Skeletal muscle tissue (tissue), 4 donors: Measurements from ENCODE around the gene RGCC. TPM values are rescaled to one million over a fixed set of nuclear protein-coding genes. Genes with fewer than 3 reads are reported as not detected.
A peak's percentile ranks its signal among the peaks of the same experiment; 100 is the strongest.

Experiments used
- H3K27ac ChIP-seq: one replicate; pipeline ENCODE4 v1.7.0; 2013; ENCODE audit warnings: mild to moderate bottlenecking, low read depth, low read length, inconsistent platforms
- H3K27me3 ChIP-seq, 3 donors: one replicate each; pipeline ENCODE4 v1.7.0; 2013; ENCODE audit warnings: low read length in 3 of 3; ENCODE audit not compliant: control insufficient read depth in 3 of 3, insufficient read depth in 3 of 3
- H3K36me3 ChIP-seq, 3 donors: one replicate each; pipeline ENCODE4 v1.7.0; 2013; ENCODE audit warnings: low read length in 3 of 3; ENCODE audit not compliant: control insufficient read depth in 3 of 3, insufficient read depth in 3 of 3
- H3K4me1 ChIP-seq, 3 donors: one replicate each; pipeline ENCODE4 v1.7.0; 2013; ENCODE audit warnings: low read length in 3 of 3, mild to moderate bottlenecking in 3 of 3; ENCODE audit not compliant: control insufficient read depth in 3 of 3, insufficient read depth in 3 of 3
- H3K4me3 ChIP-seq, 3 donors: one replicate each; pipeline ENCODE4 v1.7.0; 2013; ENCODE audit warnings: low read length in 3 of 3
- H3K9ac ChIP-seq, 3 donors: one replicate each; pipeline ENCODE4 v1.7.0; 2013; ENCODE audit warnings: low read length in 3 of 3, mild to moderate bottlenecking in 3 of 3, moderate library complexity in 2 of 3, low read depth in 1 of 3
- H3K9me3 ChIP-seq, 3 donors: one replicate each; pipeline ENCODE4 v1.7.0; 2013; ENCODE audit warnings: low read length in 3 of 3; ENCODE audit not compliant: control insufficient read depth in 3 of 3
- total RNA-seq: library from RNA; depleted of rRNA; stranded (reverse); fragments of >200 nt; gene quantifications from one replicate; pipeline ENCODE4 v1.2.3, GENCODE V29; 2014
- donor health status: Osteomylitis.

RGCC gene
- total RNA-seq, 1 donor from 2014 or later = 28.2 TPM

DNA sequence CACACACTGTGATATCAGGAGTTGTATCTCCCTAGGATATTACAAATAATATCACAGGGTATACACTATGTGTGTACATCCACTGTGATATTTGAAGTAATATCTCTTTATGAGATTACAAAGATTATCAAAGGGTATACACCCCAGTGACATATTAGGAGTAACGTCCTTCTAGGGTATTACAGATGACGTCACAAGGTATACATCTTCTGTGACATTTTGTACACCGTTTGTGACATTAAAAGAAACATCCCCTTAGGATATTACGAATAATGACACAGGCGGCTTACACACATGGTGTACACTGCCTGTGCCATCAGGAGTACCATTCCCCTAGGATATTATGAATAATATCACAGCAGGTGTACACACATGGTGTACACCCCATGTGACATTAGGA, 13.4 kb upstream of the RGCC start:
- Histone ChIP-seq H3K9ac (no peak overlapping the region), H3K27ac (no peak overlapping the region), H3K9me3 (no peaks in the 10 kb centered on the region), H3K4me1 (no peaks in the 10 kb centered on the region), H3K27me3 (no peaks in the 10 kb centered on the region), H3K36me3 (no peaks in the 10 kb centered on the region), H3K4me3 (no peak overlapping the region)

DNA sequence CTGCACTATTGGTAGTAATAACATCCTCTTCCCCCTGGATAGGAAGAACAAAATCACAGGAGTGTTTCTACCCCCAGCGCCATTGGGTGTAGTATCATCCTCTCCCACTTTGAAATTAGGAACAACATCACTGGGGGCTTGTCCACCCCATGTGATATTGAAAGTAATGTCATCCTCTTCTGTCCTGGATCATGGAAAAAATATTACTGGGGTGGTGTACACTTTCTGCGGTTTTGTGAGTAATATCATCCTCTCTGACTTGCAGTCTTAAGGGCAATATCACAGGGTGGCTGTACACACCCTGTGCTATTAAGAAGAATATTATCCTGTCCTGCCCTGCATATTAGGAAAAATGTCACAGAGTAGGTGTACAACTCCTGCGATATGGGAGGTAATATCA, 4.9 kb upstream of the RGCC start:
- Histone ChIP-seq H3K9ac (no peak overlapping the region), H3K36me3 (no peaks in the 10 kb centered on the region), H3K27me3 (peaks cover 0 to 17% (median 8%) of the 10 kb centered on the region in 3 donors), H3K4me3 (no peak overlapping the region), H3K4me1 (peaks cover 0 to 3% (median 2%) of the 10 kb centered on the region in 3 donors), H3K27ac (no peak overlapping the region), H3K9me3 (peaks cover 0 to 5% (median 0%) of the 10 kb centered on the region in 3 donors)

GRCh38 chr13:41453620-41454019, 3.7 kb upstream of the RGCC start:
- peaks cover 0 to 5% (median 0%) of the 10 kb centered on the region in 3 donors for H3K9me3 ChIP-seq
- peaks cover 9 to 26% (median 17%) of the 10 kb centered on the region in 3 donors for H3K27me3 ChIP-seq
- no peak overlapping the region for H3K4me3 ChIP-seq

DNA sequence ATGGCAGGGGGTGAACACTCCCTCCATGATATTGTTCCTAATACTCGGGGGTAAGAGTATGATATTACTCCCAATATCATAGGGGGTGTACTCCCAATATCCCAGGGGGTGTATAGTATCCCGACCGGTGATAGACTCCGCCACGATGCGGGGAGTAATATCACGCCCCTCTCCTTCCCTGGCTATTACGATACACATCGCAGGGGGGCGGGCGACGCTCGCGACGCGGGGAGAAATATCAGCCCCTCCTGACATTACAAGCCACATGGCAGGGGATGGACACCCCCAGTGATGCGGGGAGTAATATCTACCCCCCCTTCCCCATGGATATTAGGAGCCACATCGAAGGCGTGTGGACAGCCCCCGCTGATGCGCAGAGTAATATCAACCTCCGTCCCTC, 3.2 kb upstream of the RGCC start:
- H3K27me3 ChIP-seq = peaks cover 10 to 32% (median 22%) of the 10 kb centered on the region in 3 donors
- H3K9ac ChIP-seq = no peak overlapping the region
- peaks cover 0 to 5% (median 0%) of the 10 kb centered on the region in 3 donors for H3K9me3 ChIP-seq
- H3K4me1 ChIP-seq = peaks cover 7 to 16% (median 11%) of the 10 kb centered on the region in 3 donors
- H3K27ac ChIP-seq = no peak overlapping the region
- H3K4me3 ChIP-seq = no peak overlapping the region
- H3K36me3 ChIP-seq = no peaks in the 10 kb centered on the region

More at GRCh38 chr13:41453620-41454019, 3.7 kb upstream of the RGCC start:
- Histone ChIP-seq H3K36me3 (no peaks in the 10 kb centered on the region), H3K27ac (no peak overlapping the region), H3K4me1 (peaks cover 5 to 13% (median 9%) of the 10 kb centered on the region in 3 donors), H3K9ac (no peak overlapping the region)

- H3K4me1 ChIP-seq = peaks cover 7 to 16% (median 11%) of the 10 kb centered on the region in 3 donors
- no peak overlapping the region for H3K9ac ChIP-seq
- H3K27me3 ChIP-seq = peaks cover 10 to 39% (median 39%) of the 10 kb centered on the region in 3 donors
- peaks cover 0 to 5% (median 0%) of the 10 kb centered on the region in 3 donors for H3K9me3 ChIP-seq
- no peak overlapping the region for H3K27ac ChIP-seq
- no peak overlapping the region for H3K4me3 ChIP-seq
- H3K36me3 ChIP-seq = no peaks in the 10 kb centered on the region
Measured at GRCh38 chr13:41455725-41456419, 1.5 kb upstream of the RGCC start.

GRCh38 chr13:41457589-41458186, 338 bp downstream of the RGCC start:
- Histone ChIP-seq H3K4me3 (peak overlapping the region; percentile 68 to 75 (median 74)), H3K4me1 (peaks cover 9 to 16% (median 11%) of the 10 kb centered on the region in 3 donors), H3K27ac (no peak overlapping the region), H3K27me3 (peaks cover 10 to 41% (median 39%) of the 10 kb centered on the region in 3 donors), H3K9ac (peak overlapping the region; percentile 59 to 72 (median 68)), H3K9me3 (peaks cover 0 to 5% (median 0%) of the 10 kb centered on the region in 3 donors), H3K36me3 (peaks cover 0 to 2% (median 0%) of the 10 kb centered on the region in 3 donors)

DNA sequence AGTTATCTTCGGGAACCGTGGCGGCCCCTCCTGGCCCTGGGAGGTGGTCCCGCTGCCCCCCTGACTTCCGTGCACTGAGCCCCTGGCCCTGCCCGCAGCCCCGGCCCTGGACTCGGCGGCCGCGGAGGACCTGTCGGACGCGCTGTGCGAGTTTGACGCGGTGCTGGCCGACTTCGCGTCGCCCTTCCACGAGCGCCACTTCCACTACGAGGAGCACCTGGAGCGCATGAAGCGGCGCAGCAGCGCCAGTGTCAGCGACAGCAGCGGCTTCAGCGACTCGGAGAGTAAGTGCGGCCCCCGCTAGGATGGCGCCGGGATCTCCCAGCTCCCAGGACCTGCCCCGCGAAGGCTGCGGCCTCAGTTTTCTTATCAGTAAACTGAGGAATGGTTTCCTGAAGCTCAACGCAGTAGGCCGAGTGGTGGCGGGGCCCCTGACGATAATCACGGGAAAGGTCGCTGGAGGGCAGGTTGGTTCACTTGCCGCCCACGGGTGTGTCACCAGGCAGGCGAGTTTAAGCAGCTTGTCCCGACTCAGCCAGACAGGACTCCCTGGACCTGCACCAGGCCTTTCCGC, 924 bp downstream of the RGCC start:
- Histone ChIP-seq H3K9me3 (peaks cover 0 to 5% (median 0%) of the 10 kb centered on the region in 3 donors), H3K36me3 (peaks cover 0 to 2% (median 0%) of the 10 kb centered on the region in 3 donors), H3K9ac (peak overlapping the region; percentile 59 to 72 (median 68)), H3K4me1 (peaks cover 9 to 16% (median 11%) of the 10 kb centered on the region in 3 donors), H3K27me3 (peaks cover 10 to 41% (median 39%) of the 10 kb centered on the region in 3 donors), H3K27ac (no peak overlapping the region), H3K4me3 (peak overlapping the region; percentile 68 to 75 (median 74))

DNA sequence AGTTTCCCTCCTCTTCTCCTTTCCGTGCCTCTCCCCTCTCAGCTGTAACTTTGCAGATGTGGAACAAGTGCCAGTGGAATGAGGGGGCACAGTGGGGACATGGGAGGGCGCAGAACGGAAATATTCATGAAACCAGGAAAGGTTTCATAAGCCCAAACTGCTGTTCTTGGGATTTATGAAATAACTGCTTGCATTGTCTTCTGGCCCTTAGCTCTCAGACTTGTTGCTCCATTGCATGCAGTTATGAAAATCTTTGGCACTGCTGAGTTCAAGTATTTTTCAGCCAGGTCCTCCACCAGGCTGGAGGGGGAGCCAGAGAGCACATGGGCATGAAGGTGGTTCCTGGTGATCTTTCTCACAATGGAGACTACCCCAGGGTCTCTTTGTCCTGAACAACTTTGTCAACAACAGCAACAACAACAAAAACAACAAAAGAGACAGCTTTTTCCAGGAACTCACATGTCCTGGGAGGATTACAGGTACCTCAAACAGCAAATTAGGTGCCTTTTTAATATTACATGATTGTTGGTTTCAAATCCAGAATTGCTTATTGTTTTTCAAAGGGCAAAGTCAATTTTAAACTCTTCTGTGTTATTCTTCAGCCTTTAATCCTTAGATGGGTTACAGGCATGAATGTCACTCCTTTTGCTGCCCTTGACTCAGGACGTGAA, 1.5 kb downstream of the RGCC start:
- H3K4me1 ChIP-seq = peaks cover 11 to 16% (median 14%) of the 10 kb centered on the region in 3 donors
- H3K36me3 ChIP-seq = peaks cover 0 to 2% (median 0%) of the 10 kb centered on the region in 3 donors
- no peak overlapping the region for H3K27ac ChIP-seq
- peaks cover 0 to 5% (median 0%) of the 10 kb centered on the region in 3 donors for H3K9me3 ChIP-seq
- H3K9ac ChIP-seq = peak overlapping the region; percentile 59 to 72 (median 68)
- H3K4me3 ChIP-seq = peak overlapping the region; percentile 68 to 75 (median 74)
- peaks cover 10 to 41% (median 39%) of the 10 kb centered on the region in 3 donors for H3K27me3 ChIP-seq

- H3K27me3 ChIP-seq = peaks cover 10 to 41% (median 39%) of the 10 kb centered on the region in 3 donors
- H3K9ac ChIP-seq = no peak overlapping the region
- peaks cover 14 to 21% (median 19%) of the 10 kb centered on the region in 3 donors for H3K4me1 ChIP-seq
- H3K36me3 ChIP-seq = peaks cover 0 to 2% (median 0%) of the 10 kb centered on the region in 3 donors
- no peaks in the 10 kb centered on the region for H3K9me3 ChIP-seq
- no peak overlapping the region for H3K27ac ChIP-seq
- H3K4me3 ChIP-seq = peak overlapping the region; percentile 17 to 75 (median 22)
Measured at GRCh38 chr13:41459432-41460073, 2.2 kb downstream of the RGCC start.
